GM19328 (cell line): ENCODE measurements around the gene PNMA6A.
"Not testable (repeated sequence)": the region's sequence is repeated elsewhere in the genome, so short reads cannot be mapped to it uniquely, and the experiment has no call there.

ENCODE experiments used
- ATAC-seq: cut with Tn5 transposase; IDR thresholded peaks from one replicate; pipeline ENCODE4 v1.9.1; 2021; ENCODE audit warnings: mild to moderate bottlenecking, moderate library complexity; ENCODE audit not compliant: unreplicated experiment

Gene PNMA6A

DNA sequence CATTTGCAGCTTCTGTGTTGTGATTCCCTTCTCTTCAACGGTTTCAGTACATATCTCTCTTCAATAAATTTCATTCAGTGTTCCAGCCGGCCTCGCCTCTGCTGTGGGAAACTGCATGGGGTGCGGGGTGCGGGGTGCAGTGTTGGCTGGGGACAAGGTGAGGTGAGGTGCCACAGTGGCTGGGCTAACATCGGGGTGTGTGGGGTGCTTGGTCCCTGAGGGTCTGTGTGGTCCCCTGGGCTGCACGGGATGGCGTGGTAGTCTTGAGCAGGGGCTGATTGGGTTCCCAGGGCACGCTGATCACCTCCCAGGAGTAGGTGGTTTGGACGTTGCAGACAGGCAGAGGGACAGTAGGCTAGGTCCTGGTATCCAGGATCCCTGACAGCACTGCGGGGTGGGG lies 2.7 kb downstream of the PNMA6A start:
- no peak for ATAC-seq

DNA sequence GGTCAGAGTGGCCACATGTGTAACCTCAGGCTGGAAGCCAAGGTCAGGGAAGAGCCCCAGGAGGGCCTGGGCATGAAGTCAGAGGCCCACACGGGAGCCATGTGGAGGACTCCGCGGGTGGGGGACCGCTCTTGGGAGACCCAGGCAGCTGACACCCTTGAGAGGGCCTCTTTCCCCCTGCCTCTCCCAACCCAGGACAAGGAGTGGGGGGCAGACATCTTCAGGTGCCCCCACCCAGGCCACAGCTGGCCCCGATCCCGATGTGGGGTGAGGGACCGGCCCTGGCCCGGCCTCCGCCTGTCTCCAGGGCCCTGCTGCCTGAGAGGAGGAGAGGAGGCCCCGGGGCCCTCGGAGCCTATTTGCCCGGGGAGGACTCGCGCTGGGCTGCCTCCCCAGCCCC lies 3.1 kb downstream of the PNMA6A start:
- no peak for ATAC-seq

DNA sequence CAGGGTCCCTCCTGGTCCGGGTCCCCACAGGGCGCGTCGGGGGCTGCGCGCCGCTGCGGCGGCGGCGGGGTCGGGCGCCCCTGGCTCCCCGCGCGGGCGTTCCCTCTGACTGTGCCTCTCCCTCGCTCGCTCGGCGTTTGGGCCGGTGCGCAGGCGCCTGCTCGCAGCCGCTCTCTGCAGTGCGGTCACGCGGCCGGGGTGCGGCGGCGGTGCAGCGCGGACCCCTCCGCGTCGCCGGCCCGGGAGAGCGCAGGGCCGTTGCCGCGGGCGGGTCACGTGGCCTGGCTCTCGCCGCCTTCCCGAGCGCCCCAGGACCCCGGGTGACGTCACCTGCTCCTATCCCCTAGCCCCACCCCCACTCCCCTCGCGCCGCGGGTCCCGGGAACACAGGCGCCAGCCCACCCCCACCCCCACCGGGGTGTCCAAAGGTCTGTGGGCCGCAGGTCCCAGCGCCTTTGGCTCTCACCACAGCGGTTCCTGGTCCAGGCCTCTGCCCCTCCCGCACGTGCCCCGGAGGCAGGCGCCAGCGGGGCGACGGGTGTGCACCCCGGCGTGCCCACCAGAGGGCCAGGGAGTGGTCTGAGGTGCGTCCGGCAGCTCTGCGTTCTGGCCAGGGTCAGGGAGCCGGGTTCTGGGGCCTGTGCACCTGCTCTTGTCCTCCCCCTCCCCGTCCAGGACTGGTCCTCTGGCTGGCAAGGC lies 5.3 kb downstream of the PNMA6A start:
- not testable (repeated sequence) for ATAC-seq

DNA sequence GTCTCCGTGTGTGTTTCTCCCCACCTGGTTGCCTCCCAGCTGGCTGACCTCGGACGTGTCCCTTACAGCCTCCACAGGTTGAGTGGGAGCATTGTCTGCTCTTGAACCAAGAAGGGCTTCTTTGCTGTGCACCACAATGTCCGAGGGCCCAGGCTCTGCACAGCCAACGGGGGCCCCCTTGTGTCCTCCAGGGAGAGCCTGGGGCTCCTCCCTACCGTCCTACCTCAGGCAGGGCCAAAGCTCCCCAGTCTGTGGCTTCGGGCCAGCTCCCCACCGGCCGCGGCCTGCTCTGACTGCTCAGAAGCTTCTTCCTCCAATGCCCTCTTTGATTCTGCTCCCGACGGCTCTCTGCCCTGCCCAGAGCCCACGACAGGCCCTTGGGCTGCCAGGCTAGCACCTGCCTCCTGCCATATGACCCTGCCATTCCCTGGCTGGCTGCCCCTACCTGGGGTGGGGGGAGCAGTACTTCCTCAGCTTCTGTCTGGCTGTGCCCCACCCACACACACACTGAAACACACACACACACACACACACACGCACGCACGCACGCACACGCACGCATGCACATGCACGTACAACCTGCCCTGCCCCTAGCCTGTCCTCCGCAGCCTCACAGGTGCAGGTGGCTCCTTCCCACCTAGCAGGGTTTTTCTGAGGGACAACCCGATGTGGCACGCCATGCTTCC lies 11.1 kb downstream of the PNMA6A start:
- not testable (repeated sequence) for ATAC-seq

DNA sequence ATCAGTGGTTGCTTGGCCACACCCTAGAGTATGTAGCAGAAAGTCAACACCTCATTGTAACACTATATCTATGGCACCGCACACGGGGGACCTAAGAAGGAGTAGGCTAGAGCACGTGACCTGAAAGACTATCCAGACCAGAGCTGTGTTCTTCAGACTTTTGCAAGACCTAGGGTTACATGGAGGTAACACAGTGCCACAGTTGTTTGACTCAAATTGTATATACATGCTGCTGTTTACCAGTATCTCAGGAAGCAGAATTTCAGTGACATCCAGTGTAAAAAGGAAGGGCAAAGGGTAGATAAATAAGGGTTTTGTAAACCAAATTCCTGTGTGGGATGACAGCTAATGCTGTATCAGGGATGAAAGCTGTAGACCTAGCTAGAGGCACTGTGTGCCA lies 30.2 kb downstream of the PNMA6A start:
- ATAC-seq, result no peak

DNA sequence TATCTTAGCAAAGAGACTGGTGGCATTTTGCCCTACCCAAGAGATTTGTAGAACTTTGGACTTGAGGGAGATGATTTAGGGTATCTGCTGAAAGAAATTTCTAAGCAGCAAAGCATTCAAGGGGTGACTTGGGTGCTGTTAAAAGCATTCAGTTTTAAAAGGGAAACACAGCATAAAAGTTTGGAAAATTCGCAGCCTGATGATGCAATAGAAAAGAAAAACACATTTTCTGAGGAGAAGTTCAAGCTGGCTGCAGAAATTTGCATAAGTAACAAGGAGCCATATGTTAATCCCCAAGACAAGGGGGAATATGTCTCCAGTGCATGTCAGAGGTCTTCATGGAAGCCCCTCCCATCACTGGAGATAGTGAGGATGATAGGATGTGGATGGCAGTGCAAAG lies 32.7 kb downstream of the PNMA6A start:
- not testable (repeated sequence) for ATAC-seq

DNA sequence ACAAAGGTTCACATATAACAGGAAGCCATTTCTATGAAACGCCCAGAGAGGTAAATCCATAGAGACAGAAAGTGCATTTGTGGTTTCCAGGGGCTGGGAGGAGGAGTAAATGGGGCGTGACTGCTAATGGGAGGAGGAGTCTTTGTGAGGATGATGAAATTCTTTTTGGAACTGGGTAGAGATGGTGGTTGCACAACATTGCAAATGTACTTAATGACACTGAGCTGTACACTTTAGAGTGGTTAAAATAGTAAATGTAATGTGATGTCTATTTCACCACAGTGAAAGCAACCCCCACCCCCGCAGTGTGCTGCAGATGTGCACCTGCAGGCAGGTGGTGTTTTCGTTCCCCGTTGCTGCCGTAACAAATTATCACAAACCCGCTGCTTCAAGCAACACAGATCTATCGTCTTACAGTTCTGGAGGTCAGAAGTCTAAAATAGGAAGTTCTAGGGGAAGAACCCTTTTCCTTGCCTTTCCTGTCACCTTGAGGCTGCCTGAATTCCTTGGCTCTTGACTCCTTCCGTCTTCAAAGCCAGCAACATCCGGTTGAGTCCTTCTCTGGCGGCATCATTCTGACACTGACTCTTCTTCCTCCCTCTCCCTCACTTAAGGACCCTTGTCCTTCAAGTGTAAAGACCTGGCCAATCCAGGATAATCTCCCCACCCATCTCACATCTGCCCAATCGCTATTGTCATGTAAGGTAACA lies 34.0 kb downstream of the PNMA6A start:
- not testable (repeated sequence) for ATAC-seq

DNA sequence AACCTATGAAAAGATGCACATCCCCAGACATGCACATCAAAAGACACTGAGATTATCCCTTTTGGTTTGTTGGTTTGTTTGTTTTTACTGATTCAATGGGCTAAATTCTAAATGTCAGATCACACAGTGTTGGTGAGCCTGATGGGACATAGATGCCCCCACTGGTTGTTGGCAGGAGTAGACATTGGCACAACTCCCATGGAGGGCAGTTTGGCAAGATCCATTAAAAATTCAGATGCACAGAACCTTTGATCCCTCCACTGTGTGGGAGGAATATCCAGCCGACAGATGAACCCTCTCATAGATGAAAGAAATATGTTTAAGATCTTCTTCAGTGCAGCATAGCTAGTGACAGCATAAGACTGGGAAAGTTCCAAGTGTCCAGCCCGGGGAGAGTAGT lies 38.5 kb downstream of the PNMA6A start:
- not testable (repeated sequence) for ATAC-seq

DNA sequence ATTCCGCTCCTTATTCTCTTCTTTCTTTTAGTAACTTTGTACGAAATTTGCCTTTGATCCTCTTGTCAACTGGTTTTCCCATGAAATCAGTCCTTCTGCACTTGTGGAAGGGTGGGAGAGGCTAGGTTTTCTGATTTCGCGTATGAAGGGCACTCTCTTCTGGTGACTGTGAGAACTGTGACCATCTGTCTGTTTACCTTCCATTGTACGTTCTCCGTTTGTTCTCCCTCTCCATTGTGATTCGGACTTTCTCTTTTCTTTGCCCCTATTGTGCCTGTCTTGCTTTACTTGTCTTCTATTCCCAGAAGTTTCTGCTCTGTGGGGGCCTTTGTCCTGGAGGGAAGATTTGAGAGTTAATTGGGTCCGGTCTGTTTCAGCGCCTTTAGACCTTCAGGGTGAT lies 41.6 kb downstream of the PNMA6A start:
- not testable (repeated sequence) for ATAC-seq

DNA sequence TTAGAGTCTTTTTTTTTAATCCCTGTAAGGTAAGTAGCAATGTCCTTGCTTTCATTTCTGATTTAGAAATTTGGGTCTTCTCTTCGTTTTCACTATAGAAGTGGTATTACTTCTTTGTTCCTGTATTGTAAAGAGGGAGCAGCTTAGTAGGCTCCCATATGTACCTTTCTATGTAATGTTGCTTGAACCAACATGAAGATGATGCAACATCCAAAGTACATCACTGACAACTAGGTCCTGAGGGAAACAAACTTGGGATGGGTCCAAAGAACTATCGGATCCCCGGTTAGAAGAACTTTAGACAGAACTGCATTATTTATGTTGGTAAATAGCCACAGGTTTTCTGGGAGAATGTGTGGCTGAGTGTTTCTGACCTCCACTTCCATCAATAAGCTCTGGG lies 45.5 kb downstream of the PNMA6A start:
- ATAC-seq, result not testable (repeated sequence)

DNA sequence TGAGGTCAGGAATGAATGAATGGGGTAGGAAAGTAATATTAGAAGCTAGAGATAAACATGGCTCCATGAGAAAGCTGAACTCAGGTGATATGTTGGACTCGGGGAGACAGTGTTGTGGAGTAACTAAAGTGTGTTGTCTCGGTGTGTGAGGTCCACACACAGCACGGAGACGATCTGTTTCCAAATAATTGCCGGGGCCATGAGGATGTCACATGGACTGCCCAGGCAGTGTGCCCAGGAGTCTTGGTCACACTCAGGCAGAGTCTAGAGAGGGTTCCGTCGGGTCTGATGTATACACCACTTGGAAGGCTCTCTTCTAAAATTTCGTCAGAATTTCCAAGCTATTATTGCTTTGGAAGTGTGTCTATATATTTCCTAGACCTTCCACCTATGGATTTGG lies 48.0 kb downstream of the PNMA6A start:
- ATAC-seq, result not testable (repeated sequence)

DNA sequence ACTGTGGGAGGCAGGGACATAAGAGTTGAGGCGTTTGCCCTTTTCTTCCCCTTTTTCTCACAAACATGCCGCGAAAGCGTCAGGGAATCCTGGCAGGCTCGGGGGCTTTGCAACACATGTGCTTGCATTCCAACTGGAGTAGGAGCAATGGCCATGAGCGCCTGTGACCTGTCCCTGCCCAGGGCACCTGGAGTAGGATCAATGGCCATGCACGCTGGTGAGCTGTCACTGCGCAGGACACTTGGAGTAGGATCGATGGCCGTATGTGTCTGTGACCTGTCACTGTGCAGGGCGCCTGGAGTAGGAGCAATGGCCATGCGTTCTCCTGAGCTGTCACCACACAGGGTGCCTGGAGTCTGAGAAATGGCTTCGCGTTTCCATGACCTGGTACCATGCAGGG lies 51.2 kb downstream of the PNMA6A start:
- ATAC-seq, result not testable (repeated sequence)
